Mucosa of rectum (tissue), 2 donors: Measurements from ENCODE around the gene ZSCAN10.
"Not testable (repeated sequence)": the region's sequence is repeated elsewhere in the genome, so short reads cannot be mapped to it uniquely, and the experiment has no call there.

Experiments used
- H3K27ac ChIP-seq, 2 donors: one replicate each; pipeline ENCODE4 v1.7.0; 2013; ENCODE audit warnings: inconsistent platforms in 2 of 2, low read depth in 2 of 2, low read length in 2 of 2
- H3K27me3 ChIP-seq, 2 donors: one replicate each; pipeline ENCODE4 v1.7.0; 2013; ENCODE audit warnings: low read length in 2 of 2; ENCODE audit not compliant: control insufficient read depth in 2 of 2, insufficient read depth in 2 of 2
- H3K36me3 ChIP-seq, 2 donors: one replicate each; pipeline ENCODE4 v1.7.0; 2013; ENCODE audit warnings: low read length in 2 of 2; ENCODE audit not compliant: control insufficient read depth in 2 of 2, insufficient read depth in 2 of 2
- H3K4me1 ChIP-seq, 2 donors: one replicate each; pipeline ENCODE4 v1.7.0; 2013; ENCODE audit warnings: low read length in 2 of 2, mild to moderate bottlenecking in 1 of 2; ENCODE audit not compliant: control insufficient read depth in 2 of 2, insufficient read depth in 2 of 2
- H3K4me3 ChIP-seq, 2 donors: one replicate each; pipeline ENCODE4 v1.7.0; 2013; ENCODE audit warnings: low read length in 2 of 2
- H3K9ac ChIP-seq, 2 donors: one replicate each; pipeline ENCODE4 v1.7.0; 2013; ENCODE audit warnings: low read length in 2 of 2, low read depth in 1 of 2, mild to moderate bottlenecking in 1 of 2
- H3K9me3 ChIP-seq, 2 donors: one replicate each; pipeline ENCODE4 v1.7.0; 2013; ENCODE audit warnings: low read length in 2 of 2; ENCODE audit not compliant: control insufficient read depth in 2 of 2
- donor health status: healthy.
- donor health status: Normal muscosa, but diverticular disease.

The ZSCAN10 gene

GRCh38 chr16:3073448-3073847 is 25.6 kb downstream of the ZSCAN10 start:
- peak overlapping the region in 1 of 2 donors; percentile 27 for H3K27ac ChIP-seq
- H3K27me3 ChIP-seq: peaks cover 0 to 1% of the 10 kb centered on the region in 2 donors
- peaks cover 9 to 10% of the 10 kb centered on the region in 2 donors for H3K4me1 ChIP-seq
- no peaks in the 10 kb centered on the region for H3K9me3 ChIP-seq
- H3K4me3 ChIP-seq: peak overlapping the region in 1 of 2 donors; percentile 54
- peaks cover 0 to 3% of the 10 kb centered on the region in 2 donors for H3K36me3 ChIP-seq
- H3K9ac ChIP-seq: no peak overlapping the region

DNA sequence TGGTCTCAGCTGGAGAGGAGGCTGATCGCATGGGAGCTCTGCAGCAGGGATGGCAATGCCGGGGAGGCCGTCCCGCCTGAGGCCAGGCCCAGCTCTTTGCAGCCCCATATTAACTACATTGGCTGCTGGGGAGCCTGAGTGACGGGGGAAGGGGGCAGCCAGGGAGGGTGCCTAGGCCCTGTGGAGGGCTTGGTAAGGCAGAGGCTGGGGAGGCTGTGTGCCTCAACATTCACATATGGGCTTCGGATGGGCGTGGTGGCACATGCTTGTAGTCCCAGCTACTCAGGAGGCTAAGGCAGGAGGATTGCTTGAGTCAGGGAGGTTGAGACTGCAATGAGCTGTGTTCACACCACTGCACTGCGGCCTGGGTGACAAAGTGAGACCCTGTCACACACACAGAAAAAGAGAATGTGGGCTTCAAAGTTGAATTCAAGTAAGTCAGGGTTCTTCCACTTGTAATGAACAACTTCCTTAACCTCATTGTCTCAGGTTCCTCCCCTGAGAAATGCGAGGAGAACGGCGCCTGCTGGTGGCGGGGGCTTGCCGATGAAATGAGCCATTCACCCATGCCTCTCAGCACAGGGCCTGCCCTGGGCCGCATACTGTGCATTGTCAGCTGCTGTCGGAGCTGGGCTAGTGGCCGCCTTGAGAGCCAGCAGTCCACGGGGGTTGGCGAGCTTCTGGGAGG is 26.4 kb downstream of the ZSCAN10 start:
- H3K9ac ChIP-seq, H3K36me3 ChIP-seq, H3K4me3 ChIP-seq, H3K27me3 ChIP-seq, H3K27ac ChIP-seq, H3K9me3 ChIP-seq: not testable (repeated sequence)
- H3K4me1 ChIP-seq: peaks cover 8 to 14% of the 10 kb centered on the region in 2 donors

- not testable (repeated sequence) for H3K27me3 ChIP-seq, H3K36me3 ChIP-seq, H3K27ac ChIP-seq, H3K4me3 ChIP-seq, H3K9ac ChIP-seq, H3K9me3 ChIP-seq
- peaks cover 7 to 14% of the 10 kb centered on the region in 2 donors for H3K4me1 ChIP-seq
These were observed 26.9 kb downstream of the ZSCAN10 start for GRCh38 chr16:3072148-3072547.

- Histone ChIP-seq H3K36me3 (peaks cover 0 to 3% of the 10 kb centered on the region in 2 donors), H3K4me3 (no peak overlapping the region), H3K4me1 (peaks cover 7 to 14% of the 10 kb centered on the region in 2 donors), H3K9ac (no peak overlapping the region), H3K9me3 (no peaks in the 10 kb centered on the region), H3K27me3 (peaks cover 0 to 1% of the 10 kb centered on the region in 2 donors), H3K27ac (no peak overlapping the region)
These were observed 27.4 kb downstream of the ZSCAN10 start for GRCh38 chr16:3071655-3072054.

- Histone ChIP-seq H3K27ac (no peak overlapping the region), H3K4me1 (peaks cover 17 to 22% of the 10 kb centered on the region in 2 donors), H3K36me3 (peaks cover 0 to 3% of the 10 kb centered on the region in 2 donors), H3K27me3 (peaks cover 0 to 1% of the 10 kb centered on the region in 2 donors), H3K9me3 (no peaks in the 10 kb centered on the region), H3K9ac (no peak overlapping the region), H3K4me3 (no peak overlapping the region)
These were observed 28.4 kb downstream of the ZSCAN10 start for GRCh38 chr16:3070608-3071111.

DNA sequence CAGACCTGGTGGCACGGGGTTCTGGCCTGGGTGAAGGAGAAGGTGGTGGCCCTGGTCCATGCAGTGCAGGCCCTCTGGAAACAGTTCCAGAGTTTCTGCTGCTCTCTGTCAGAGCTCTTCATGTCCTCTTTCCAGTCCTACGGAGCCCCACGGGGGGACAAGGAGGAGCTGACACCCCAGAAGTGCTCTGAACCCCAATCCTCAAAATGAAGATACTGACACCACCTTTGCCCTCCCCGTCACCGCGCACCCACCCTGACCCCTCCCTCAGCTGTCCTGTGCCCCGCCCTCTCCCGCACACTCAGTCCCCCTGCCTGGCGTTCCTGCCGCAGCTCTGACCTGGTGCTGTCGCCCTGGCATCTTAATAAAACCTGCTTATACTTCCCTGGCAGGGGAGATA is 29.9 kb downstream of the ZSCAN10 start:
- H3K4me1 ChIP-seq: peaks cover 27 to 30% of the 10 kb centered on the region in 2 donors
- not testable (repeated sequence) for H3K4me3 ChIP-seq, H3K9me3 ChIP-seq, H3K27ac ChIP-seq, H3K36me3 ChIP-seq, H3K9ac ChIP-seq, H3K27me3 ChIP-seq

DNA sequence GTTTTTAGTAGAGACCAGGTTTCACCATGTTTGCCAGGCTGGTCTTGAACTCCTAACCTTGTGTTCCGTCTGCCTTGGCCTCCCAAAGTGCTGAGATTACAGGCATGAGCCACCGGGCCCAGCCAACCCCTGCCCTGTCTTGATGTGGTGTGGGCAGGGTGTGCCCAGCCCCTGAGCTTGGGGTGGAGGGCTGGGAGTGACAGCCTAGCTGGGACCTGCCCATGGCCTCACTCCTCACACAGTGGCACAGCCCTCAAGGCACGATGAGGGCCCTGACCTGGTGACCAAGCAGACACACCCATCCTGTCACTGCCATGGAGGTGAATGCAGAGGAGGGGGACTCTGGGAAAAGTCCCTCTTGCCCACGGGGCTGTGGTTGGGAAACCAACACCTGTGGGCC is 30.6 kb downstream of the ZSCAN10 start:
- Histone ChIP-seq H3K36me3 (peaks cover 0 to 3% of the 10 kb centered on the region in 2 donors), H3K4me1 (peaks cover 26 to 31% of the 10 kb centered on the region in 2 donors), H3K27me3 (no peaks in the 10 kb centered on the region), H3K4me3 (peak overlapping the region in 1 of 2 donors; percentile 28), H3K9me3 (no peaks in the 10 kb centered on the region), H3K9ac (no peak overlapping the region), H3K27ac (no peak overlapping the region)

- Histone ChIP-seq H3K9me3 (no peaks in the 10 kb centered on the region), H3K27me3 (no peaks in the 10 kb centered on the region), H3K4me1 (peaks cover 23 to 34% of the 10 kb centered on the region in 2 donors), H3K27ac (peak overlapping the region; percentile 78 to 83), H3K9ac (peak overlapping the region; percentile 79 to 82), H3K4me3 (peak overlapping the region; percentile 77 to 87), H3K36me3 (peaks cover 0 to 3% of the 10 kb centered on the region in 2 donors)
These were observed 32.7 kb downstream of the ZSCAN10 start for GRCh38 chr16:3066440-3066748.

GRCh38 chr16:3065742-3066439 is 33.2 kb downstream of the ZSCAN10 start:
- Histone ChIP-seq H3K9ac (peak overlapping the region; percentile 79 to 82), H3K4me3 (peak overlapping the region; percentile 77 to 87)

DNA sequence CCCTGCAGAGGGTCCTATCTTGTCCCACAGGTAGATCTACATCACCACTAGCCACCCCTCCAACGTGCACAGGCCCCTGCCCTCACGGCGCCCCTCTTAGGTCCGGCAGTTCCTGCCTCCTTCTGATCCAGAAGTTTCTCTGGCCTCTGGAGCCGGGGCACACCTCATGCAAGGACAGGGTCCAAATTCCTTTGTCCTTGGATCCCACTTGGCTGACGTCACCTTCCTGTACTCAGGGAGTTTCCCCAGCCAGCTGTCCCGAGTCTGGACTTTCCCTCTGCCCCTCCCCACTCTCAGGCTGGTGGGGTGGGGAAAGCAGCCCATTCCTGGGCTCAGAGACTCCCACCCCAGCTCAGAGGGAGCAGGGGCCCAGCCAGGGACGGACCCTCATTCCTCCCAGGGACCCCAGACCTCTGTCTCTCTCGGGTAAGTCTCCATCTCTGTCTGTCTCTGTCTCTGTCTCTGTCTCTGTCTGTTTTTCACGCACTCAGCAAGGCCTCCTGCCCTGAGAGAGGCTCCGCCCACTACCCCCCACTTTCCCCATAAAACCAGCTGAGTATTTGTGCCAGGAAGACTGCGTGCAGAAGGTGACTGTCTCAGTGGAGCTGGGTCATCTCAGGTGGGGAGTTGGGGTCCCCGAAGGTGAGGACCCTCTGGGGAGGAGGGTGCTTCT is 33.9 kb downstream of the ZSCAN10 start, which contains the start of gene IL32:
IL32 (plus strand) TSS at position 572 of the 673 bp plus-strand sequence. CDS start 172 bp downstream, outside the sequence.
- peaks cover 23 to 34% of the 10 kb centered on the region in 2 donors for H3K4me1 ChIP-seq
- peak within 1 kb of the TSS; percentile 78 to 83 for H3K27ac ChIP-seq
- H3K9ac ChIP-seq: peak within 1 kb of the TSS; percentile 79 to 82
- H3K4me3 ChIP-seq: peak within 1 kb of the TSS; percentile 77 to 87
- no peaks in the 10 kb centered on the region for H3K27me3 ChIP-seq
- H3K9me3 ChIP-seq: no peaks in the 10 kb centered on the region
- peaks cover 0 to 3% of the 10 kb centered on the region in 2 donors for H3K36me3 ChIP-seq

More at GRCh38 chr16:3065742-3066439, 33.2 kb downstream of the ZSCAN10 start:
- H3K27me3 ChIP-seq: no peaks in the 10 kb centered on the region
- H3K36me3 ChIP-seq: peaks cover 0 to 3% of the 10 kb centered on the region in 2 donors
- no peaks in the 10 kb centered on the region for H3K9me3 ChIP-seq
- peak overlapping the region; percentile 78 to 83 for H3K27ac ChIP-seq
- peaks cover 23 to 34% of the 10 kb centered on the region in 2 donors for H3K4me1 ChIP-seq
